DMS79 treated with DMSO at 0.1 percent for 48 hours (cell line): ENCODE data around the gene RFPL4A.
"Not testable (repeated sequence)": the region's sequence is repeated elsewhere in the genome, so short reads cannot be mapped to it uniquely, and the experiment has no call there.

Experiments used
- DNase-seq: peaks from one replicate; lab custom pipeline; 2025; lab: John Stamatoyannopoulos, UW

RFPL4A gene

DNA sequence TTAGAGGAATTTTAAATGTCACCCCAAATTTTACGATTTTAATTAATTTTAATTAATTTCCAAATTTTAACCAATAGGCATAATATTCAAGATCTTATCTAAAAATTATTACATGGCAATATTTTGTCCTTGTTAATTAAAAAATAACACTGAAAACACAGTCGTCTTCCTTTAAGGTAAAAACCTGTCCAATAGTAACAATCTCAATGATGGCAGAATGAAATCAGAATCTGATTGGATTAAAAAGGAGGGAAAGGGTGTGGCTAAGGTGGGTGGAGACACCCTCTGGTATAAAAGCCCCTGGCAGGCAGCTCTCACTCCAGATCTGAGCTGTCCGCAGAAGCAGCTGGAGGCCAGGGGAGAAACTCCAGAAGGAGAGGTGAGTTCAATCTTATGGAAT is at the start of gene RFPL4A:
RFPL4A (plus strand) TSS at position 301 of the 400 bp plus-strand sequence. CDS start 2,704 bp downstream, outside the sequence.
- DNase-seq = not testable (repeated sequence)

DNA sequence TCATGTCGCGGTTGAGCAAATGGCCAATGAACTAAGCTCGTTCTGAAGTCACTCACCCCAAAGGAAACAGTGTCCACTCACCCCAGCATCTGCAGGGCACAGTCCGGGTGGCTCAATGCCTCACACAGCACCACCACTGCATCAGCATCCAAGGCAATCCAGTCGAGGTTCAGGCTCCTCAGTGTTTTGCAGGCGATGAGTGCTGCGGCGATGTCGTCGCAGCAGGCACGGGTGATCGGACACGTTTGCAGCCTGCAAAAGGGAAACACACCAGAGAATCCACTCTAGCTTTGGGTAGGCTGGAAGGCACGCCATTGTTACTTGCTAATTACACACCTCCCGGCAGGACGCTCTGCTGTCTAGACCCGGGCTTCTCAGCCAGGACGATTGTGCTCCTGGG is 47.2 kb upstream of the RFPL4A start:
- DNase-seq = no peak

DNA sequence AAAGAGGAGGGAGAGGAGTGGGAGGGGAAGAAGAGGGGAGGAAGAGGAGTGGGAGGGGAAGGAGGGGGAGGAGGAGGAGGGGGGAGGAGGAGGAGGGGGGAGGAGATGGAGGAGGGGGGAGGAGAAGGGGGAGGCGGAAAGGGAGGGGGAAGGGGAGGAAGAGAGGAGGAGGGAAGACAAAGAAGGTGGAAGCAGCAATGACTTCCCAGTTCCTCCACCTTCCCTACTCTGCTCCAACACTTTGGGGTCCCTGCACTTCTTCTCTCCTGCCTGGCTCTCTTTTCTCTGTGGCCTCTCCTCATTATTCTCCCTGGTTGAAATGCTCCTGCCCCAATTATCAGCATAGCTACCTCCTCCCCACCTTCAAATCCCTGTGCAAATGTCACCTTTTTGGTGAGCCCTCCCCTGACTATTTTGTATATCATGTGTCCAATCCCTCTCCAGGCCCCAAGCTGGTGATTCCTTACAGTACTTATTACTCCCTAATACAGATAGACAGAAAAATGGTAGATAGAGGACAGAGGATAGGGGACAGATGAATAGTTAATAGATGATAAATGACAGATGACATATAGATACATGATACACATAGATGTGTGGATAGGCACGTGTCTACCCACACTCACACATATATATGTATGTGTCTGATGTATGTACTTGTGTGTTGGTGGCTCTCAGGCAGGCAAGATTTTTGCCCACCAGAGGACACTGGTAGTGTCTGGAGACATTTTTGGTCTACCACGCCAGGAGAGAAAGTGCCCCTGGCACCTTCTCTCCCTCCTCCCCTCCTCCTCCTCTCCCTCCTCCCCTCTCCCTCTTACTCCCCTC is 45.9 kb upstream of the RFPL4A start:
- DNase-seq = no peak

DNA sequence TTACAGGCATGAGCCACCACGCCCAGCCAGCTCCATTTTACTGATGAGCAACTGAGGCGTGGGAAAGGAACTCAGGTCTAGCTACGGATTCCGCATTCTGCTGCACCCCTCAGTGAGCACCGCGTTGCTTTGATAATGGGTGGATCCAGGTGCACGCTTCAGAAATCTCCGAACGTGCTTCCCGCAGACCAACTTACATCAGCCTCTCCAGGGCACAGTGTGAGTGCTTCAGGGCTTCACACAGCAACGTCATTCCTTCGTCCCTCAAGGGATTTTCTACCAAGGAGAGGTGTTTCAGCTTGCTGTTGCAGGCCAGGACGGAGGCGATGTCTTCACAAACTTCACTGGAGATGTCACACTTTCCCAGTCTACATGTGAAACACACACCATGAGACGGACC is 42.4 kb upstream of the RFPL4A start:
- no peak for DNase-seq

DNA sequence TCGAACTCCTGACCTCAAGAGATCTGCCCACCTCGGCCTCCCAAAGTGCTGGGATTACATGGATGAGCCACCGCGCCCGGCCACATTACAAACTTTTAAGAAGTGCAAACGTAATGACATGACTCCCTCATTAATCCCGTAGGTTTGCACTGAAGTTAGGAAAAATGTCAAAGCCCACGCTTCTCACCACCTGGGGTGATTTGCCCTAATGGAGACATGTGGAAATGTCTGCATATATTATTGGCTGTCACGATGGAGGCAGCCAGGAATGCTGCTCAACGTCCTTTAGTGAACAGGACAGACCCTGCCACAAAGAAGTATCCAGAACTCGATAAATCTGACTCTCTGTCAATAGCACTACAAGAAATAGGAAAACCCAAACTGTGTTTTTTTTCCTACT is 41.6 kb upstream of the RFPL4A start:
- DNase-seq = no peak

DNA sequence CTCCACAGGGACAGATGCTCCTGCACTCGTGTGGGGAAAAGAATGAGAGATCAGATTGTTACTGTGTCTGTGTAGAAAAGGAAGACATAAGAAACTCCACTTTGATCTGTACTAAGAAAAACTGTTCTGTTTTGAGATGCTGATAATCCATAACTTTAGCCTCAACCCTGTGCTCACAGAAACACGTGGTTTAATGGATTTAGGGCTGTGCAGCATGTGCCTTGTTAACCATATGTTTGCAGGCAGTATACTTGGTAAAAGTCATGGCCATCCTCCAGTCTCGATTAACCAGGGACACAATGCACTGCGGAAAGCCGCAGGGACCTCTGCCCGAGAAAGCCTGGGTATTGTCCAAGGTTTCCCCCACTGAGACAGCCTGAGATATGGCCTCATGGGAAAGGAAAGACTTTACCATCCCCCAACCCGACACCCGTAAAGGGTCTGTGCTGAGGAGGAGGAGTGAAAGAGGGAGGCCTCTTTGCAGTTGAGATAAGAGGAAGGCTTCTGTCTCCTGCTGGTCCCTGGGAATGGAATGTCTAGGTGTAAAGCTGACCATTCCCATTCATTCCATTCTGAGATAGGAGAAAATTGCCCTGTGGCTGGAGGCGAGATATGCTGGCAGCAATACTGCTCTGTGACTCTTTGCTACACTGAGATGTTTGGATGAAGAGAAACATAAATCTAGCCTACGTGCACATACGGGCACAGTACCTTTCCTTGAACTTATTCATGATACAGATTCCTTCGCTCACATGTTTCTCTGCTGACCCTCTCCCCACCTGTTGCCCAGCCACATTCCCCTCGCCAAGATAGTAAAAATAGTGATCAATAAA is 40.8 kb upstream of the RFPL4A start:
- not testable (repeated sequence) for DNase-seq

DNA sequence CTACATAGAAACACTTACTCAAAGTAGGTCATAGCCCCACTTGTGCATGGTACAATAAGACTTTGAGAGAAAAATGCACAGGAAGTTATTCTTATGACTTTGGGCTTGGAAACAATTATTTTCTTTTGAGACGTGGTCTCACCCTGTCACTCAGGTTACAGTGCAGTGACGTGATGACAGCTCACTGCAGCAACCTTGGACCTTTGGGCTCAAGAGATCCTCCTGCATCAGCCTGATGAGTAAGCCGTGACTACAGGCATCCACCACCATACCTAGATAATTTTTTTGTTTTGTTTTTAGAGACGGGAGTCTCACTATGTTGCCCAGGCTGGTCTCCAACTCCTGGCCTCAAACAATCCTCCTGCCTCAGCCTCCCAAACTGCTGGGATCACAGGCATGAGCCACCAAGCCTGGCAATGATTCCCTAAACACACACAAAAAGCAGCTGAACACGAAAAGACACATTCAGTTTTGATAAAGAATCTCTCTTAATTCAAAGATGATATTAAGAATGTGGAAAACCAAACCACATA is 38.6 kb upstream of the RFPL4A start:
- DNase-seq = no peak

DNA sequence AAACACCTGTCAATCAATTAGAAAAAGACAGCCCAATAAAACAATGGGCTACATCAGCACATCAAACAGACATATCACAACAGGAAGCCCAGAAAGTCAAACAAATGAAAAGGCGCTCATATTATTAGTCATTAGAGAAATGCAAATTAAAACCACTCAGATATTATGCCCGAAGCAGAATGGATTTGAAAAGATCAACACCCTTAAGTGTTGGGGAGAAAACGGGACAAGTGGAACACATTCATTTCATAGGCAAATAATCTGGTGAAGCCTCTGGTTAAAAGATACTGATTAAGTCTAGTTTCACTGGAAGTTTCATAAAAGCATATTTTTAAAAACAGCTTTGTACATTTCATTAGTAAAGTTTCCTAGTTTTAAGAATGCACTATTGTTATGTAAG is 38.1 kb upstream of the RFPL4A start:
- no peak for DNase-seq

DNA sequence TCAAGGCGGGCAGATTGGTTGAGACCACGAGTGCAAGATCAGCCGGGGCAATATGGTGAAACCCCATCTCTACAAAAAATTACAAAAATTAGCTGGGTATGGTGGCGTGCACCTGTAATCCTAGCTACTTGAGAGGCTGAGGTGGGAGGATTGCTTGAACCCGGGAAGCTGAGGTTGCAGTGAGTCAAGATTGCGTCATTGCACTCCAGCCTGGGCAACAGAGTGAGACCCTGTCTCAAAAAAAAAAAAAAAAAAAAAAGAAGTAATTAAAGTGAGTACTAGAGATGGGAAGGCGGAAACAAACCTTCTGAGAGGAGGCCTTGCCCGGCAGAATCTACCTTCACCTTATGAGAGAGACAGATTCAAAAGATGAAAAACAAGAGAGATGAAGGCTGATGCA is 35.4 kb upstream of the RFPL4A start:
- no peak for DNase-seq

DNA sequence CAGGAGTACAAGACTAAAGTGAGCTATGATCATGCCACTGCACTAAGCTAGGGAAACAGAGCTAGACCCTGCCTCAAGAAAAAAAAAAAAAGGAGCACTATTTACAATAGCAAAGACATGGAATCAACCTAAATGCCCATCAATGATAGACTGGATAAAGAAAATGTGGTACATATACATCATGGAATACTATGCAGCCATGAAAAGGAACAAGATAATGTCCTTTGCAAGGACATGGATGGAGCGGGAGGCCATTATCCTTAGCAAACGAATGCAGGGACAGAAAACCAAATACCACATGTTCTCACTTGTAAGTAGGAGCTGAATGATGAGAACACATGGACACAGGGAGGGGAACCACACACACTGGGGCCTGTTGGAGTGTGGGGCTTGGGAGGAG is 28.5 kb upstream of the RFPL4A start:
- DNase-seq = not testable (repeated sequence)

DNA sequence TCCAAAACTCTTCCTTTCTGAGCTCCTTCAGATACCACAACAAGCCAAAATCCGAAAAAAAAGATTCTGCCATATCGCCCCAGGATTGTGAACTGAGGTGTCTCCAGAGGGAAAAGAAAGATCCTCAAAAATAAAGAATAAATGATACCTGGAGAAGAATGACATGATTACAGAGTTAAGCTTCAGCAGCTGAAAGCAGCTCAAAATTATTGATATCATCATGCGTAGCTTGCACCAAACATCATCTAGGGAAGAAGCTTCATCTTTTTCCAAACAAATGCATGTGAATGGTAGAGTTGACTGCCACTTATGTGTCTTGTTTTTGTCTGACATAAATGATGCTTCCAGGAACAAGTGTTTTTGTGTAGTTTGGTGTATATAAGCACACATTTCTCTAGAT is 20.6 kb upstream of the RFPL4A start, which contains the start of gene NLRP9:
NLRP9 (minus strand) TSS at position 101 of the 400 bp plus-strand sequence; CDS start at position 73, 28 bp downstream.
- no peak for DNase-seq

DNA sequence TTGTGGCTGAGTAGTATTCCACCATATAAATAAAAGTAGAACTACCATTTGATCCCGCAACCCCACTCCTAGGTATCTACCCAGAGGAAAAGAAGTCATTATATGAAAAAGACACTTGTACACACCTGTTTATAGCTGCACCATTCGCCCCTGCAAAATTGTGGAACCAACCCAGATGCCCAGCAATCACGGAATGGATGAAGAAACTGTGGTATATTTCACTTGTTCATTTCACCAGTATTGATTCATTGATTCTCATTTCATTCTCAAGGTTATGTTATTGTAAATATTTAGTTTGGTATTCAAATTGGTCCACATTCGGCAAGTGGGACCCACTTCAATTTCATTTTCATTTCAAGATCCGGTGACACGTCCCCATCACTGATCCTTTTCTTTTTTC is 8.2 kb upstream of the RFPL4A start:
- DNase-seq = no peak

DNA sequence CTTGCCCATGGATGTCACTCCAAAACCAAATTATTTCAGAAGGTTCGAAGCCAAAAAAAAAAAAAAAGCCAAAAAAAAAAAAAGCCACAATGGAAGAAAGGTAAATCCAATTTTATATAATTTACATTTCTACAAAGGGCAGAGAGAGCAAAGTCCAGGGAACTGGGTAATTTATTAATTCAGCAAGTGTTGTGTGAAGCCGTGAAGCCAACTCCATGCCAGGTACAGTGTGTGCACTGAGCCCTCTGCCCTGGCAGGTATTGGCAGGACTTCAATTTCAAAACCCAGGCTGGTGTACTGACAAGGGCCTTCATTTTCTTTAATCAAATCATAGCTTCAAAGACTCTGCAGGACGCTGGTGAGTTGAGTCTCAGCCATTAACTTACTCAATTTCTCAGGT is 5.5 kb upstream of the RFPL4A start:
- DNase-seq = no peak

DNA sequence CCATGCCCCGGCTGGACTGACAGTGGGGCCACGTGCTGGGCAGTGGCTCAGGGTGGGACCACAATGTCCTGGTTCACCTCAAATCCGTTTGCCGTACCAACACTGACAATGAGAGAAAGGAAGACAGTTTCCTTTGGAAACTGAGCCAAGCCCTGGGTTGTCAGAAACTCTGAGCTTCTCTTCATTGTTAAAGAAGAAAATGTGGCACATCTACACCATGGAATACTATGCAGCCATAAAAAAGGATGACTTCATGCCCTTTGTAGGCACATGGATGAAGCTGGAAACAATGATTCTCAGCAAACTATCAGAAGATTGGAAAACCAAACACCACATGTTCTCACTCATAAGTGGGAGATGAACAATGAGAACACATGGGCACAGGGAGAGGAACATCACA is 2.1 kb upstream of the RFPL4A start:
- not testable (repeated sequence) for DNase-seq

DNA sequence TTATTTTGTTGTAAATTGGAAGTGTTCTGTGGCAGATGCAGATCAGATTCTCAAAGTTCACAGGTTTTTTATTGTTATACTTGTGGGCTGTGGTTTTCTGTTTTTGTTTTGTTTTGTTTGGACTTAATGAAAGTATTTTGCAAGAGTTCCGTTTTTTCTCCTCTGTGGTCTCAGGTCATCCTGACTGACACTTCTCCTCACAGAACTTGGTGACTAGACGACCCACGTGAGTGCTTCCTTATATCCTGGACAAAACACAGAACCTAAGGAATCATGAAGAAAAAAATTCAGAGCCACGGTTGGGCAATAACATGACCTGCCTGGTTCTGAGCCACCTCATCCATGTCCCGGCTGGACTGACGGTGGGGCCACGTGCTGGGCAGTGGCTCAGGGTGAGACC is 7.6 kb downstream of the RFPL4A start:
- no peak for DNase-seq

DNA sequence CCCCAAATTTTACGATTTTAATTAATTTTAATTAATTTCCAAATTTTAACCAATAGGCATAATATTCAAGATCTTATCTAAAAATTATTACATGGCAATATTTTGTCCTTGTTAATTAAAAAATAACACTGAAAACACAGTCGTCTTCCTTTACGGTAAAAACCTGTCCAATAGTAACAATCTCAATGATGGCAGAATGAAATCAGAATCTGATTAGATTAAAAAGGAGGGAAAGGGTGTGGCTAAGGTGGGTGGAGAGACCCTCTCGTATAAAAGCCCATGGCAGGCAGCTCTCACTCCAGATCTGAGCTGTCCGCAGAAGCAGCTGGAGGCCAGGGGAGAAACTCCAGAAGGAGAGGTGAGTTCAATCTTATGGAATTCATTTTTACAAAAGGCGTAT is 9.9 kb downstream of the RFPL4A start, which contains the start of gene RFPL4AL1:
RFPL4AL1 (plus strand) TSS at position 301 of the 400 bp plus-strand sequence. CDS start 2,687 bp downstream, outside the sequence.
- DNase-seq = not testable (repeated sequence)

DNA sequence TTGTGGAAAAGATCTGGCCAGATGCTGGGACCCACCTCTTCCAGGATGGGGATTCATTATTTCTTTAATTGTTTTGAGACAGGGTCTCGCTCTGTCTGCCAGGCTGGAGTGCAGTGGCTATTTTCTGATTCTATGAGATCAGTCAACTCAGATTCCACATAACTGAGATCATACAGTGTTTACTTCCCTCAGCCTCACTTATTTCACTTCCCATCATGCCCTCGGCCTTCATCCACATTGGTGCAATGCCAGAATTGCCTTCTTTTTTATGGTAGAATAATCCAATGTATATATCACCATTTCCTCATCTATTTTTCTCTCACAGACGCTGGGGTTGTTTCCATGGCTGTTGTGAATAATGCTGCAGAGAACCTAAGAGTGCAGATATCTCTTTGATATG is 10.7 kb downstream of the RFPL4A start:
- DNase-seq = not testable (repeated sequence)

DNA sequence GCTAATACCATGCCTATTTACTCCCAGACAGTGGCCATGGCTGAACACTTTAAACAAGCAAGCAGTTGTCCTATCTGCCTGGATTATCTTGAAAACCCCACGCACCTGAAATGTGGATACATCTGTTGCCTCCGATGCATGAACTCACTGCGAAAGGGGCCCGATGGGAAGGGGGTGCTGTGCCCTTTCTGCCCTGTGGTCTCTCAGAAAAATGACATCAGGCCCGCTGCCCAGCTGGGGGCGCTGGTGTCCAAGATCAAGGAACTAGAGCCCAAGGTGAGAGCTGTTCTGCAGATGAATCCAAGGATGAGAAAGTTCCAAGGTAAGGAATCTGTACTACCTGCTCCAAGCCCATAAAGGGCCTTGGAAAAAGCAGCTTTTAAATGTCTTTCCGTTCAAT is 18.6 kb downstream of the RFPL4A start:
- no peak for DNase-seq

DNA sequence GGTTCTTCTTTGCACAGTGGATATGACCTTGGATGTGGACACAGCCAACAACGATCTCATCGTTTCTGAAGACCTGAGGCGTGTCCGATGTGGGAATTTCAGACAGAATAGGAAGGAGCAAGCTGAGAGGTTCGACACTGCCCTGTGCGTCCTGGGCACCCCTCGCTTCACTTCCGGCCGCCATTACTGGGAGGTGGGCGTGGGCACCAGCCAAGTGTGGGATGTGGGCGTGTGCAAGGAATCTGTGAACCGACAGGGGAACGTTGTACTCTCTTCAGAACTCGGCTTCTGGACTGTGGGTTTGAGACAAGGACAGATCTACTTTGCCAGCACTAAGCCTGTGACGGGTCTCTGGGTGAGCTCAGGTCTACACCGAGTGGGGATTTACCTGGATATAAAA is 19.4 kb downstream of the RFPL4A start:
- DNase-seq = no peak

DNA sequence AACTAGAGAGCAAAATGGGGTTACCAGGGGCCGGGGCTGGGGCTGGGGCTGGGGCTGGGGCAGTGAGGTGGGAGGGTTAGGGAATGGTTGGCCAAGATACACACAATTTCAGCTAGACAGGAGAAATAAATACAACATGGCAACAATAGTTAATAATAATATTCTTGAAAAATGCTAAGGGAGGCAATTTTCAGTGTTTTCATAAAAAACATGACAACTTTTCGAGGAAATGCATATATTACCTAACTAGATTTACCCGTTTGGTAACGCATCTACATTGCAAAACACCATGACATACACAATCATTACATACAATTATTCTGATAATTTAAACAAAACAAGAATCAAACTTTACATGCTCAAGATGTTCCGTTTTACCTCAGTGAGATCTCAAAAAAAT is 22.2 kb downstream of the RFPL4A start:
- DNase-seq = no peak

DNA sequence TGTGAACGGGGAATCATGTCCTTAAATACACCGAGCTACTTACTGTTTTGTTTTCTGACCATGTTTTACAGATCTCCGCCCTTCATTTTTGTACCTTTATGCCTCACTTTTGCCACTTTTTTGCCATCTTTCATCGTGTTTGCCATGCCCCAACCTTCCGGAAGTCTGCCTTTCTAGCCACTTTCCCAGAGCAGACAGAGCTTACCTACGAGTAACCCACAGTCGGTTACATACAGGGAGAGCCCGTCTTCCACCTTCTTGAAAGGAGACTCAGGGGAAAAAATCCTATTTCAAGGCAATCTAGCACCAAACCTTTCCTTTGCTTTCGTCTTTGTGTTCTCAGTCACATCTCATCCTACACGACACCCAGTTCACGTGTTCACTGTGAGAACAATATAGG is 36.1 kb downstream of the RFPL4A start:
- no peak for DNase-seq

DNA sequence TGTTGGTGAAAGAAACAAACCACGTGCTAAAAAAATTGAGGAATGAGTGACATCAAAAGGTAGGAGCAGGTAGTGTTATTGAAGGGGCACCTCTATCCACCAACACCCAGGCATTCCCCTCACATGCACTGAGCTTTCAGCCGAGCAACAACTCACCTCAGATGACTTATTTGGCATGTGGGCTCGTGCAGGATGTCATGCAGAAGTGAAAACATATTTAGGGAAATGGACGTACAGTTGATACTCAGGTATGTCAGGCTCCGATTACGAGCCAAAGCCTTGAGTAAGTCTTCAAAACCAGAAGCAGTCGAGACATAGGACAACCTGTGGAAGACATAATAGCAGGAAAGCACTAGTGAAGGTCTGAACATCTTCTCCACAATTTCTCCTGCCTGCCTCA is 42.5 kb downstream of the RFPL4A start:
- no peak for DNase-seq

DNA sequence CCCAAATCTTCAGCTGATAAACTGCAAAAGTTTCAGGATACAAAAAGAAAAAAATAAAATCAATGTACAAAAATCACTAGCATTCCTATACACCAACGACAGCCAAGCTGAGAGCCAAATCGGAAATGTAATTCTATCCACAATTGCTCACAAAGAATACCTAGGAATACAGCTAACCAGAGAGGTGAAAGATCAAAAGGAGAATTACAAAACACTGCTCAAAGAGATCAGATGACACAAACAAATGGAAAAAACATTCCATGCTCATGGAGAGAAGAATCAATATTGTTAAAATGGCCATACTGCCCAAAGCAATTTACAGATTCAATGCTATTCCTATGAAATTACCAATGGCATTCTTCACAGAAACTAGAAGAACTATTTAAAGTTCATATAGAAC is 43.4 kb downstream of the RFPL4A start:
- DNase-seq = no peak
